Heart left ventricle (tissue), 16 donors: ENCODE results near the gene GABBR2. TPM values are rescaled to one million over a fixed set of nuclear protein-coding genes. Genes with fewer than 3 reads are reported as not detected.

ENCODE experiments used
- ATAC-seq, 4 donors: fragments of 200-7000 bp; cut with Tn5 transposase; one replicate each; pipeline ENCODE4 v1.9.1; 2020 to 2022; ENCODE audit warnings: moderate library complexity in 4 of 4, mild to moderate bottlenecking in 3 of 4, moderate number of reproducible peaks in 1 of 4
- DNase-seq, 5 donors: peaks; one replicate each; pipeline ENCODE4 v3.0.0-alpha.2; 2020
- H3K27ac ChIP-seq, 12 donors: fragments of 200-600 bp; sonication (generic) in 4 of 12; one replicate each; pipeline versions ENCODE4 v1.5.0 to v1.8.0; 2016 to 2022; ENCODE audit warnings: mild to moderate bottlenecking in 2 of 12
- H3K27me3 ChIP-seq, 9 donors: fragments of 200-600 bp; sonication (generic) in 2 of 9; one replicate each; pipeline versions ENCODE4 v1.5.1 to v1.8.0; 2016 to 2022; ENCODE audit warnings: mild to moderate bottlenecking in 3 of 9
- H3K36me3 ChIP-seq, 9 donors: fragments of 200-600 bp; sonication (generic) in 2 of 9; one replicate each; pipeline versions ENCODE4 v1.5.0 to v1.8.0; 2018 to 2022; ENCODE audit warnings: mild to moderate bottlenecking in 2 of 9
- H3K4me1 ChIP-seq, 12 donors: fragments of 200-600 bp; sonication (generic) in 4 of 12; one replicate each; pipeline versions ENCODE4 v1.5.0 to v1.8.0; 2016 to 2022; ENCODE audit warnings: mild to moderate bottlenecking in 3 of 12
- H3K4me3 ChIP-seq, 12 donors: fragments of 200-600 bp; sonication (generic) in 4 of 12; one replicate each; pipeline versions ENCODE4 v1.5.0 to v1.8.0; 2017 to 2022; ENCODE audit warnings: mild to moderate bottlenecking in 9 of 12, moderate library complexity in 4 of 12
- H3K9me3 ChIP-seq, 12 donors: fragments of 200-600 bp; sonication (generic) in 4 of 12; one replicate each; pipeline versions ENCODE4 v1.5.0 to v1.8.0; 2016 to 2022; ENCODE audit warnings: mild to moderate bottlenecking in 1 of 12
- CTCF ChIP-seq, 12 donors: fragments of 200-600 bp; sonication (generic) in 4 of 12; IDR thresholded peaks; one replicate each; pipeline versions ENCODE4 v1.5.0 to v1.8.0; 2018 to 2022; ENCODE audit warnings: antibody characterized with exemption in 12 of 12, mild to moderate bottlenecking in 5 of 12
- POLR2A ChIP-seq, 2 donors: fragments of 450-650 bp; IDR thresholded peaks; one replicate each; pipeline ENCODE4 v1.6.1; 2017; ENCODE audit warnings: antibody characterized with exemption in 2 of 2, mild to moderate bottlenecking in 2 of 2, moderate library complexity in 2 of 2
- WGBS, 4 donors: extraction: QIAGEN DNeasy Blood & Tissue Kit in 2 of 4; methylation state at CpG; one replicate each; pipeline versions ENCODE4 v1.1.5 to v1.1.7; 2013 to 2018; 5-methylcytosine and 5-hydroxymethylcytosine counted together
- intact Hi-C, 10 donors: fragments of 100-400 bp; cut with DNase I; formaldehyde crosslinking; loops; one replicate each; pipeline versions ENCODE4 v1.11.1 to v1.14.2; 2022
- polyA plus RNA-seq, 2 donors: library from polyadenylated mRNA; stranded (reverse); fragments of 200-250 nt; gene quantifications; one replicate each; pipeline ENCODE4 v1.2.3, GENCODE V29; 2013
- total RNA-seq, 9 donors: library from RNA; depleted of rRNA in 2 of 9; stranded (reverse); fragments of >200 nt in 2 of 9; fragmentation: NEBNext Ultra II Directional in 3 of 9; extraction: Animal tissue kit (Norgen Biotek cat#: 25700) in 3 of 9; gene quantifications; one replicate each; pipeline versions ENCODE4 v1.1.0 to v1.2.4, GENCODE V29; 2016 to 2023
- donor health status: ischemic (EF 13 %, LVEDD 7.1; RV severe dilation, severe dysfunction).
- donor health status: healthy with polysubstance abuse.
- donor health status: DM: no; HTN: yes; CAD: no.
- donor health status: DM: no; HTN: no; CAD: no.
- donor health status: ischemic (EF 25% LVEDD 6.9; RV normal size, moderate dysfunction).
- donor health status: ischemic (EF 25% LVEDD 5.7; RV mildly dilated, moderate dysfunction).
- donor health status: healthy.
- donor health status: DM: yes; HTN: yes; CAD: no.
- donor health status: ischemic (EF 35%, LVEDD 5.7; RV mildly dilated, moderate dysfunction).
- donor health status: nonischemic (EF 11% LVEDD 7.7; RV severe dilation, severe dysfunction).
- donor health status: DM: yes; HTN: yes; CAD: no.
- donor health status: PGD.
- donor health status: ischemic (EF 29% LVEDD 5.4; RV normal size, mild dysfunction).
- donor health status: nonischemic (EF 23%, LVEDD 6.1; RV moderate dilation, normal function).

GABBR2 gene
- total and polyA plus RNA-seq, 11 donors: 0.11 to 3.4 (median 0.58) TPM

GRCh38 chr9:98652302-98652701, 56.4 kb downstream of the GABBR2 start:
- WGBS, 4 donors: 85 to 90% (median 88%) methylated on average over 3 of the region's 3 CpGs
- no peak for ATAC-seq
- TF ChIP-seq POLR2A (IDR thresholded peaks at IDR 0.05) (no peak), CTCF (IDR thresholded peaks at IDR 0.05) (no peak)
- no peaks in the 10 kb centered on the region for H3K36me3 ChIP-seq
- H3K27me3 ChIP-seq: peaks cover 0 to 6% (median 0%) of the 10 kb centered on the region in 9 donors
- no peak overlapping the region for H3K4me3 ChIP-seq
- intact Hi-C loops: loop anchor here in 1 of 10 donors (5.0 kb wide), 1 partner anchor 135 kb away; no protein-coding TSS in a partner anchor
- no peak overlapping the region for H3K27ac ChIP-seq
- H3K9me3 ChIP-seq: no peaks in the 10 kb centered on the region
- no peak for DNase-seq
- H3K4me1 ChIP-seq: no peaks in the 10 kb centered on the region

GRCh38 chr9:98647236-98647635, 61.5 kb downstream of the GABBR2 start:
- Histone ChIP-seq H3K27ac (no peak overlapping the region), H3K9me3 (no peaks in the 10 kb centered on the region), H3K4me3 (no peak overlapping the region), H3K4me1 (no peaks in the 10 kb centered on the region), H3K27me3 (peaks cover 0 to 3% (median 0%) of the 10 kb centered on the region in 9 donors), H3K36me3 (no peaks in the 10 kb centered on the region)
- 90 to 92% (median 92%) methylated on average over 10 of the region's 10 CpGs for WGBS, 4 donors
- intact Hi-C loops: no loop called here
- no peak for DNase-seq
- TF ChIP-seq POLR2A (IDR thresholded peaks at IDR 0.05) (no peak), CTCF (IDR thresholded peaks at IDR 0.05) (no peak)
- no peak for ATAC-seq

- Histone ChIP-seq H3K36me3 (no peaks in the 10 kb centered on the region), H3K4me3 (no peak overlapping the region), H3K9me3 (no peaks in the 10 kb centered on the region), H3K4me1 (no peaks in the 10 kb centered on the region), H3K27me3 (peaks cover 0 to 15% (median 0%) of the 10 kb centered on the region in 9 donors), H3K27ac (no peak overlapping the region)
- TF ChIP-seq POLR2A (IDR thresholded peaks at IDR 0.05) (no peak), CTCF (IDR thresholded peaks at IDR 0.05) (no peak)
- intact Hi-C loops: no loop called here
- 90 to 97% (median 93%) methylated on average over 4 of the region's 4 CpGs for WGBS, 4 donors
- no peak for DNase-seq
- ATAC-seq: no peak
These were observed 64.7 kb downstream of the GABBR2 start for GRCh38 chr9:98644011-98644410.

GRCh38 chr9:98642661-98643312, 65.9 kb downstream of the GABBR2 start:
- no peaks in the 10 kb centered on the region for H3K9me3 ChIP-seq
- WGBS, 4 donors: 62 to 74% (median 71%) methylated on average over 10 of the region's 10 CpGs
- H3K27ac ChIP-seq: no peak overlapping the region
- ATAC-seq: no peak
- no peaks in the 10 kb centered on the region for H3K4me1 ChIP-seq
- peaks cover 0 to 15% (median 0%) of the 10 kb centered on the region in 9 donors for H3K27me3 ChIP-seq
- DNase-seq: no peak
- no peak for TF ChIP-seq POLR2A (IDR thresholded peaks at IDR 0.05)
- no peak for TF ChIP-seq CTCF (IDR thresholded peaks at IDR 0.05)
- intact Hi-C loops: no loop called here
- no peak overlapping the region for H3K4me3 ChIP-seq
- H3K36me3 ChIP-seq: no peaks in the 10 kb centered on the region
